WTC11 (cell line): ENCODE data around the gene IRX4. TPM values are rescaled to one million over a fixed set of nuclear protein-coding genes. Genes with fewer than 3 reads are reported as not detected.

ENCODE experiments used
- ATAC-seq: fragments of 200-7000 bp; cut with Tn5 transposase; 2 replicates; pipeline ENCODE4 v1.10.0; 2021; ENCODE audit warnings: mild to moderate bottlenecking, moderate library complexity
- CTCF ChIA-PET: fragments of 300-600 bp; sonication (Branson Sonifier 250); formaldehyde crosslinking; loops from one replicate; lab custom pipeline; 2021; ENCODE audit warnings: antibody characterized with exemption; lab: Charles Lee
- POLR2A ChIA-PET: fragments of 350-600 bp; sonication (Branson Sonifier 250); formaldehyde crosslinking; loops from one replicate; lab custom pipeline; 2021; ENCODE audit warnings: antibody characterized with exemption; lab: Charles Lee
- DNase-seq: peaks from one replicate; pipeline ENCODE4 v3.0.0; 2021; ENCODE audit warnings: low spot score
- H3K27ac Mint-ChIP-seq: 2 replicates; pipeline ENCODE4 v1.8.0; 2021; ENCODE audit warnings: mixed read lengths
- H3K27me3 Mint-ChIP-seq: 2 replicates; pipeline ENCODE4 v1.8.0; 2021; ENCODE audit warnings: low read depth, mild to moderate bottlenecking, moderate library complexity, mixed read lengths
- H3K36me3 Mint-ChIP-seq: 2 replicates; pipeline ENCODE4 v1.8.0; 2021; ENCODE audit warnings: mixed read lengths
- H3K4me1 Mint-ChIP-seq: 2 replicates; pipeline ENCODE4 v1.8.0; 2022; ENCODE audit warnings: mixed read lengths
- H3K4me3 Mint-ChIP-seq: 2 replicates; pipeline ENCODE4 v1.8.0; 2021; ENCODE audit warnings: mild to moderate bottlenecking, moderate library complexity, mixed read lengths
- H3K9me3 Mint-ChIP-seq: 2 replicates; pipeline ENCODE4 v1.8.0; 2021; ENCODE audit warnings: mixed read lengths
- AFF4 ChIP-seq: sonication (generic); formaldehyde crosslinking; IDR thresholded peaks from 2 replicates; pipeline ENCODE4 v1.8.1; 2023; ENCODE audit warnings: mild to moderate bottlenecking, missing genetic modification reagents, borderline replicate concordance
- ARID4B ChIP-seq: sonication (generic); formaldehyde crosslinking; IDR thresholded peaks from 2 replicates; pipeline ENCODE4 v1.8.0; 2023; ENCODE audit warnings: missing genetic modification reagents, mild to moderate bottlenecking, borderline replicate concordance
- ATF1 ChIP-seq: sonication (generic); formaldehyde crosslinking; IDR thresholded peaks from 2 replicates; pipeline ENCODE4 v1.8.1; 2023; ENCODE audit warnings: mild to moderate bottlenecking, moderate library complexity, missing genetic modification reagents
- CREM ChIP-seq: sonication (generic); formaldehyde crosslinking; IDR thresholded peaks from 2 replicates; pipeline ENCODE4 v1.8.1; 2022; ENCODE audit warnings: mild to moderate bottlenecking, missing genetic modification reagents, moderate library complexity
- GRHL2 ChIP-seq: fragments of 250-450 bp; sonication (Bioruptor Pico); IDR thresholded peaks from 2 replicates; pipeline ENCODE4 v1.8.0; 2022; ENCODE audit warnings: mild to moderate bottlenecking, moderate library complexity; ENCODE audit not compliant: insufficient replicate concordance, severe bottlenecking
- GTF2I ChIP-seq: fragments of 250-450 bp; sonication (Bioruptor Pico); conservative IDR thresholded peaks from 2 replicates; pipeline ENCODE4 v1.4.0; 2021; ENCODE audit warnings: mild to moderate bottlenecking
- HMGA2 ChIP-seq: fragments of 250-450 bp; sonication (Bioruptor Pico); IDR thresholded peaks from 2 replicates; pipeline ENCODE4 v1.4.0; 2021; ENCODE audit warnings: mild to moderate bottlenecking, moderate library complexity
- JUN ChIP-seq: sonication (generic); formaldehyde crosslinking; IDR thresholded peaks from 2 replicates; pipeline ENCODE4 v1.8.0; 2023; ENCODE audit warnings: mild to moderate bottlenecking, missing genetic modification reagents
- KAT7 ChIP-seq: sonication (generic); formaldehyde crosslinking; IDR thresholded peaks from 2 replicates; pipeline ENCODE4 v1.8.1; 2023; ENCODE audit warnings: missing genetic modification reagents, mild to moderate bottlenecking, borderline replicate concordance
- MXD4 ChIP-seq: fragments of 250-450 bp; sonication (Bioruptor Pico); IDR thresholded peaks from 2 replicates; pipeline ENCODE4 v1.8.0; 2021; ENCODE audit warnings: mild to moderate bottlenecking, moderate library complexity, borderline replicate concordance
- MYBL2 ChIP-seq: sonication (generic); formaldehyde crosslinking; IDR thresholded peaks from 2 replicates; pipeline ENCODE4 v1.8.1; 2023; ENCODE audit warnings: mild to moderate bottlenecking, moderate library complexity, missing genetic modification reagents
- NFE2L1 ChIP-seq: sonication (generic); formaldehyde crosslinking; IDR thresholded peaks from 2 replicates; pipeline ENCODE4 v1.8.1; 2023; ENCODE audit warnings: missing genetic modification reagents
- PRRX2 ChIP-seq: fragments of 250-450 bp; sonication (Bioruptor Pico); IDR thresholded peaks from 2 replicates; pipeline ENCODE4 v1.8.0; 2021; ENCODE audit warnings: mild to moderate bottlenecking
- ZNF423 ChIP-seq: fragments of 250-450 bp; sonication (Bioruptor Pico); IDR thresholded peaks from 2 replicates; pipeline ENCODE4 v2.1.2; 2022; ENCODE audit warnings: mild to moderate bottlenecking, moderate library complexity
- ZSCAN18 ChIP-seq: fragments of 250-450 bp; sonication (Bioruptor Pico); IDR thresholded peaks from 2 replicates; pipeline ENCODE4 v2.1.2; 2022; ENCODE audit warnings: mild to moderate bottlenecking, moderate library complexity
- total RNA-seq: library from RNA; stranded (reverse); gene quantifications from 3 replicates; pipeline ENCODE4 v1.2.3, GENCODE V29; 2021
- TF ChIP-seq, protein P1 (sequence below): sonication (generic); formaldehyde crosslinking; IDR thresholded peaks from 2 replicates; pipeline ENCODE4 v1.8.1; 2022; ENCODE audit warnings: low read depth, mild to moderate bottlenecking, moderate library complexity, missing genetic modification reagents, borderline replicate concordance
- TF ChIP-seq, protein P2 (sequence below): sonication (generic); formaldehyde crosslinking; IDR thresholded peaks from 2 replicates; pipeline ENCODE4 v1.8.1; 2023; ENCODE audit warnings: mild to moderate bottlenecking, missing genetic modification reagents, moderate library complexity
- TF ChIP-seq, protein P3 (sequence below): sonication (generic); formaldehyde crosslinking; IDR thresholded peaks from 2 replicates; pipeline ENCODE4 v1.8.1; 2022; ENCODE audit warnings: missing genetic modification reagents, borderline replicate concordance

IRX4 gene
- total RNA-seq, 1 experiment from 2014 or later = 9.0 TPM

GRCh38 chr5:1836176-1836890 is 46.4 kb downstream of the IRX4 start (continued):
- TF ChIP-seq, protein P1, sequence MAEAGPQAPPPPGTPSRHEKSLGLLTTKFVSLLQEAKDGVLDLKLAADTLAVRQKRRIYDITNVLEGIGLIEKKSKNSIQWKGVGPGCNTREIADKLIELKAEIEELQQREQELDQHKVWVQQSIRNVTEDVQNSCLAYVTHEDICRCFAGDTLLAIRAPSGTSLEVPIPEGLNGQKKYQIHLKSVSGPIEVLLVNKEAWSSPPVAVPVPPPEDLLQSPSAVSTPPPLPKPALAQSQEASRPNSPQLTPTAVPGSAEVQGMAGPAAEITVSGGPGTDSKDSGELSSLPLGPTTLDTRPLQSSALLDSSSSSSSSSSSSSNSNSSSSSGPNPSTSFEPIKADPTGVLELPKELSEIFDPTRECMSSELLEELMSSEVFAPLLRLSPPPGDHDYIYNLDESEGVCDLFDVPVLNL (CRISPR knock-in tag) = no peak

DNA sequence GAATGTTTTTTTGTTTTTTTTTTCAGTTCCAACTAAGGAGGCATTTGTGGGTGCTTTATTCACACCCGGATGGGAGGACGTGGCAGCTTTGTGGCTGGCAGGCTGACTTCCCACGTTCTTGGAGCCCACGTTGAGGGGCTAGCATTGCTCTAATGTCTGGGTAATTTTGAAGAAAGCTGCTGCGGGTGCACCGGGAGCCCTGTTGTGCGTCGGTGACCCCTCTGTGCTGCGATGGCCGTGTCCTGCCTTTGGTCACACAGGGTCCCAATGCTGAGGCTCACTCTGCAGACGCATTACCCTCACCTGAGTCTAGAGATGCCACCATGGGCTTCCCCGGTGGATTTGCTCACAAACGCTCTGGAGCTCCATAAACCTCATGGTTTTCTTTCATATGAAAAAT is 47.3 kb downstream of the IRX4 start:
- peaks cover 43% of the 10 kb centered on the region for H3K4me1 Mint-ChIP-seq
- ChIA-PET POLR2A (no interaction called here), CTCF (no interaction called here)
- ATAC-seq (no peak), DNase-seq (no peak)
- no peaks in the 10 kb centered on the region; the same call in 1 of the 2 replicates for H3K27me3 Mint-ChIP-seq
- TF ChIP-seq, protein P2, sequence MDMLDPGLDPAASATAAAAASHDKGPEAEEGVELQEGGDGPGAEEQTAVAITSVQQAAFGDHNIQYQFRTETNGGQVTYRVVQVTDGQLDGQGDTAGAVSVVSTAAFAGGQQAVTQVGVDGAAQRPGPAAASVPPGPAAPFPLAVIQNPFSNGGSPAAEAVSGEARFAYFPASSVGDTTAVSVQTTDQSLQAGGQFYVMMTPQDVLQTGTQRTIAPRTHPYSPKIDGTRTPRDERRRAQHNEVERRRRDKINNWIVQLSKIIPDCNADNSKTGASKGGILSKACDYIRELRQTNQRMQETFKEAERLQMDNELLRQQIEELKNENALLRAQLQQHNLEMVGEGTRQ (CRISPR knock-in tag) = no peak
- no peak for TF ChIP-seq HMGA2
- TF ChIP-seq GRHL2 = no peak
- no peak for TF ChIP-seq GTF2I (CRISPR knock-in tag)
- TF ChIP-seq, protein P3, sequence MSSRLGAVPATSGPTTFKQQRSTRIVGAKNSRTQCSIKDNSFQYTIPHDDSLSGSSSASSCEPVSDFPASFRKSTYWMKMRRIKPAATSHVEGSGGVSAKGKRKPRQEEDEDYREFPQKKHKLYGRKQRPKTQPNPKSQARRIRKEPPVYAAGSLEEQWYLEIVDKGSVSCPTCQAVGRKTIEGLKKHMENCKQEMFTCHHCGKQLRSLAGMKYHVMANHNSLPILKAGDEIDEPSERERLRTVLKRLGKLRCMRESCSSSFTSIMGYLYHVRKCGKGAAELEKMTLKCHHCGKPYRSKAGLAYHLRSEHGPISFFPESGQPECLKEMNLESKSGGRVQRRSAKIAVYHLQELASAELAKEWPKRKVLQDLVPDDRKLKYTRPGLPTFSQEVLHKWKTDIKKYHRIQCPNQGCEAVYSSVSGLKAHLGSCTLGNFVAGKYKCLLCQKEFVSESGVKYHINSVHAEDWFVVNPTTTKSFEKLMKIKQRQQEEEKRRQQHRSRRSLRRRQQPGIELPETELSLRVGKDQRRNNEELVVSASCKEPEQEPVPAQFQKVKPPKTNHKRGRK (CRISPR knock-in tag) = no peak
- TF ChIP-seq ZNF423 (CRISPR knock-in tag) = no peak
- TF ChIP-seq ZSCAN18 (CRISPR knock-in tag) = no peak
- no peak for TF ChIP-seq KAT7
- H3K27ac Mint-ChIP-seq = no peak overlapping the region
- H3K36me3 Mint-ChIP-seq = no peaks in the 10 kb centered on the region
- no peaks in the 10 kb centered on the region for H3K9me3 Mint-ChIP-seq
- no peak overlapping the region for H3K4me3 Mint-ChIP-seq

- no peak overlapping the region for H3K4me3 Mint-ChIP-seq
- no peaks in the 10 kb centered on the region; the same call in 1 of the 2 replicates for H3K27me3 Mint-ChIP-seq
- H3K9me3 Mint-ChIP-seq = no peaks in the 10 kb centered on the region
- ATAC-seq (no peak), DNase-seq (no peak)
- CTCF ChIA-PET = no interaction called here
- H3K27ac Mint-ChIP-seq = no peak overlapping the region
- H3K36me3 Mint-ChIP-seq = no peaks in the 10 kb centered on the region
- POLR2A ChIA-PET = no interaction called here
- peaks cover 46% of the 10 kb centered on the region for H3K4me1 Mint-ChIP-seq
- TF ChIP-seq CREM (CRISPR knock-in tag) (no peak), MXD4 (no peak), ATF1 (CRISPR knock-in tag) (no peak), PRRX2 (CRISPR knock-in tag) (no peak), ARID4B (CRISPR knock-in tag) (no peak), NFE2L1 (CRISPR knock-in tag) (no peak), AFF4 (CRISPR knock-in tag) (no peak), JUN (CRISPR knock-in tag) (no peak), MYBL2 (CRISPR knock-in tag) (no peak)
These were observed 47.9 kb downstream of the IRX4 start for GRCh38 chr5:1834721-1835429.
